Muscle of arm (tissue), 12 donors: ENCODE data around the gene GALNT9. TPM values are rescaled to one million over a fixed set of nuclear protein-coding genes. Genes with fewer than 3 reads are reported as not detected.

Source experiments
- DNase-seq: peaks from one replicate; pipeline ENCODE4 v3.0.0-alpha.2; 2013
- polyA plus RNA-seq, 12 donors: library from polyadenylated mRNA; unstranded; fragments of 120-200 nt; gene quantifications; one replicate each; pipeline ENCODE4 v1.2.1, GENCODE V29; 2013; ENCODE audit not compliant: insufficient read length in 12 of 12

The GALNT9 gene
- polyA plus RNA-seq, 12 donors: 0.75 to 10.6 (median 1.6) TPM; not detected in 2

GRCh38 chr12:132282031-132282949 is 47.1 kb downstream of the GALNT9 start:
- no peak for DNase-seq

DNA sequence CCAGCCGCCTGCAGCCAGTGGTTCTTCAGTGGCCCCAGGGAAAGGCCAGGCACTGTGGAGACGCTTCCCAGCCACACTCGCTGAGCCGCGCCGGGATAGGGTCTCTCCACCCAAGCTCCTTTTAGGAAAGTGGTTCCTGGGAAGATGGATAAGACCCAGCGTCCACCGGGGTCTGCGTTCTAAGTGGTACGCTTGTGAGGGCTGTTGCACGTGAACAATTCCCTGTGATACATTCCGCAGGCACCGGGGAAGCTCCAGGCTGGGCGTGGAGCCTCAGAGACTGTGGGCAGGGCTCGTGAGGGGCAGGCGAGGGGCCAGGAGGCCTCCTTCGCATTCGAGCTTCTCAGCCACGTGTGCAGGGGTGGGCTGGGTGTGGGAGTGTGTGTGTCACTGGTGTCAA is 48.4 kb downstream of the GALNT9 start:
- DNase-seq: no peak

- no peak for DNase-seq
These were observed 49.0 kb downstream of the GALNT9 start for GRCh38 chr12:132280406-132280805.

DNA sequence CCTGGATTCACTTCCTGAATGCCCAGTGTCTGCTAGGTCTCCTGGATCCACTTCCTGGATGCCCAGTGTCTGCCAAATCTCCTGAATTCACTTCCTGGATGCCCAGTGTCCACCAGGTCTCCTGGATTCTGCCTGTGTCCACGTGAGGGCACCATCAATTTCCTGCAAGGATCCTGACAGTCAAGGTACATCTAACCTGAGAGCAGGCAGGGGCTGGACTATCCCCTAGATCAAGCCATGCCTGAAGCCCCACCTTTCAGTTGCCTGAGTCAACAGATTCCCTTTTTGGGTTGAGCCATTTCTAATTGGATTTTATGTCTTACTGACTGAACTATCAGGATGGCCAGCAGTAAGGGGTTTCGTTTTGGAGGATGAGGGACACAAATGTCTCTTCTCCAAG is 49.5 kb downstream of the GALNT9 start:
- no peak for DNase-seq

DNA sequence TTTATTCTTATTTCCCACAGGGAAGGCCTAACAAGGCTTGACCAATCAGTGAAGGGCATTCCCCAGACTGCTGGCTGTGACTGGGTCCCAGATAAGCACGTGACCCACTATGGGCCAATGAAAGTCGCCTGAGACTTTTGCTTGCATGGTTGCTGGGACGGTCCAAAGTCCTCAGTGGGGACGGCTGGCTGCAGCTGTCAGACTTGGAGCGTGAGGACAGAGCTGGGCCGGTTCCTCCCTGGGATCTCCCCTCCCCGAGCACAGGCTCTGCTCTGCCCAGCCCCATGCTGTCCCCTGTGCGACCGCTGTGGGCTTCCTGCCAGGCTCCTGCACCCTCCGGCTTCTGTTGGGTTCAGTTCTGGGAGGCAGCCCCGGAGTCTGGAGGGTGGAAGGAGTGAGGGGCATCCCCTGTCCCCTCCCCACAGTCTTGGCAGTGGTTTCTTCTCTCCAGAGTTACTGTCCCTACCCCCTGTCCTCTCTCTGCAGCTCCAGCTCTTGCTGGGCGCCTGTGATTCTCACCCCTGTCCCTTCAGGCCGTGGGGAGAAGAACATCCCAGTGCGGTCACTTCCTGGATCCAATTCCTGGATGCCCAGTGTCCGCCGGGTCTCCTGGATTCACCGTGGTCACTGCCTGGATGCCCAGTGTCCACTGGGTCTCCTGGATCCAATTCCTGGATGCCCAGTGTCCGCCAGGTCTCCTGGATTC is 50.1 kb downstream of the GALNT9 start:
- DNase-seq: peak; percentile 86

GRCh38 chr12:132278401-132279183 is 50.8 kb downstream of the GALNT9 start:
- DNase-seq: no peak

GRCh38 chr12:132277949-132278348 is 51.4 kb downstream of the GALNT9 start:
- DNase-seq: no peak

DNA sequence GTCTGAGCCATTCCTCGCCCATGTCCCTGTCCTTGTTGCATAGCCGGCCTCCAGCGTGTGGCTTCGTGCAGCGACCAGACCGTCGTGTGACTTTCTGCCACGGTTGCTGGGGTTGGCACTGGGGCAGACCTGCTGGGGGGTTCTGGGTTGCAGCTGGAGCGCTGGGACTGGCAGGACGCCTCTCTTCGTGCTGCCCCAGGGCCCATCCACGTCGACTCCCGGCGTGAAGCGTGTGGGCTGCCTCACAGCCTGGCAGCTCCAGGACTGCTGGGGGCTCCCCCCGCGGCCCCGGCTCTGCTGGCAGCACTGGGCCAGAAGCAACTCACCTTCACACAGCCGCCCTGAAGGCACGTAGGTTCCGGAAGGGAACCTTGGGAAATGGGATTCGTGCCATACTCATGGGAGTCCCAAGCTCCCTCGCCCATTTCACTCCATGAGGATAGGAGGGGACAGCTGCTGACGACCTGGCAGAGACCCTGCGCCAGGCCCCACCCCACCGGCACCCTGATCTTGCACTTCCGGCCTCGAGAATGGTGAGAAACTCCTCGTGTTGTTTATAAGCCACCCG is 51.9 kb downstream of the GALNT9 start:
- DNase-seq: no peak

DNA sequence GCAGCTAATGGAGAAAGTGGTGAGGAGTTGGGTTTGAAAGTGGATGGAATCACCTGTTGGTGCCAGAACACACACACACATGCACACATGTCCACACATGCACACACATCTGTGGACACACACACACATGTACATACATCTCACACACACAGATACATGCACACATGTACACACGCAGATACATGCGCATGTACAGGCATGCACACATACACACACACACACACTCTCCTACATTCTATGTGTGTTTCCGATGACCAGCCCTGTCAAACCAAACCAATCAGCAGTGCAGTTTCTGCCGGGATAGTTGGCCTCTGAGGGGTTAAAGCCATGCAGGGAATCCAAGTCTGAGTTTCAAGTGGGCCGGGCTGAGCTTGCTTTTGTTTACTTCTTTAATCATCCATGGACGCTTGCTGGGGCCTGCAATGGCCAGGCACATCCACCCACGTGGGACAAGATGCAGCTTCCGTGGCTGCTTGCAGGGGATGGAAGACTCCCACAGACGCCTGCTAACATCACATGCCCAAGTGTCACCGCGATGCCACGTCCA is 52.5 kb downstream of the GALNT9 start:
- DNase-seq: no peak

GRCh38 chr12:132276066-132276826 is 53.1 kb downstream of the GALNT9 start:
- no peak for DNase-seq

GRCh38 chr12:132275631-132276030 is 53.8 kb downstream of the GALNT9 start:
- no peak for DNase-seq

GRCh38 chr12:132275110-132275531 is 54.3 kb downstream of the GALNT9 start:
- peak; percentile 70 for DNase-seq

DNA sequence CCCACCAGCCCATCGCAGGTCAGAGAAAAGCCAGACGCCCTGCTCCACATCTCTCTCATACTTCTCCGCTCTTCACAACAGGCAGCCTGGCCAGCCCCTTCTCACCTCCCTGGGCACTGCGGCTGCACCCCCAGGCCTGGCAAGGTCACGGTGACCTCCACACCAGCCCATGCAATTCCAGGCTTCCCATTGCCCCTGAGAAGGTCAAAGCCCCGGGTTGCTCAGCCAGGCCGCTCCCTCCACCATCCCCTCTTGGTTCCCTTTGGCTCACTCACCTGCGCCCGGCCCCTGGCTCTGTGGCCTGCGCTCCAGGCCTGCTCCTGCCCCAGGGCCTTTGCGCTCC is 55.4 kb downstream of the GALNT9 start:
- DNase-seq: no peak

GRCh38 chr12:132272711-132273110 is 56.7 kb downstream of the GALNT9 start:
- no peak for DNase-seq

DNA sequence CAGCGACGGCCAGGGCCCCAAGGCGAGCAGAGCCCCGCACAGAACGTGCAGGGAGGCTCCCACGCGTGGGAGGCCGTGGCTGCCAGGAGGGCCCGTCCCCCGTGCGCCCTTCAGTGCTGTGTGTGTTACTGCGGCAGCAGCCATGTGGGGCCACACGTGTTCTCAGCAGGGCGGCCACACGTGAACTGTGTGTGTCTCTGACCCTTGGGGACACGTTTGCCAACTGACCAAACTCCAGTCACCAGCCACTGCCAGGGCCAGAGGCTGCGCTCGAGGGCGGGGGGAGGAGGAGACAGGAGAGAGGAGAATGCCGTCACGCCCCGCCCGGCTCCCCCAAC is 57.7 kb downstream of the GALNT9 start:
- no peak for DNase-seq

DNA sequence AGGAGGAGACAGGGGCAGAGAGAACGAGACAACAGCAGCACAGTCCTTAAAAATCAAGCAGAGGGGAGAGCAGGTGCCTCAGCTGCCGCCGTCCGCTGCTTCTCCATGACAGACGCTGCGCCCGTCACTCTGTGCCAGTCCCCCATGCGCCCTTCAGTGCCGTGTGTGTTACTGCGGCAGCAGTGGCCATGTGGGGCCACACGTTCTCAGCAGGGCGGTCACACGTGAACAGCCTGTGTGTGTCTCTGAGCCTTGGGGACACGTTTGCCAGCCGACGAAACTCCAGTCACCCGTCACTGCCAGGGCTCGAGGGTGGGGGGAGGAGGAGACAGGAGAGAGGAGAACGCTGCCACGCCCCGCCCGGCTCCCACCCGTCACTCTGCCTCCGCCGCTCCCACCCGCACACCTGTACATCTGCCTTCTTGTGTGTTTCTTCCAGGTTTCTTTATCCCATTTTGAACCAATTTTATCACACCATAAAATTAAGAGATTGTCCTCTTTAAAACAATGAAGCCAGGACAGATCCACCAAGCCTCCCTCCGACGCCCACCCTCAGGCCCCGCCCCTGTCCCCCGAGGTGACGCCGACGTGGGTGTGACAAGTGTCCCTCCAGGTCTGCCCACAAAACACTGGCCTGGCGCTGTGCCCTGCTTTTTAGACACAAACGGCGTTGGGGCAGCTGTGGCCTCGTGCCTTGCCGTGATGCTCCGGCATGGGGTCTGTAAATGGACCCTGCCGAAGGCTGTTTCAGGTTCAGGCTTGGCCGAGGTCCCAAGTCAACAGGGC is 58.2 kb downstream of the GALNT9 start:
- DNase-seq: no peak

- no peak for DNase-seq
These were observed 58.9 kb downstream of the GALNT9 start for GRCh38 chr12:132270516-132270915.

GRCh38 chr12:132269271-132269968 is 60.0 kb downstream of the GALNT9 start:
- no peak for DNase-seq

GRCh38 chr12:132268674-132269073 is 60.7 kb downstream of the GALNT9 start:
- DNase-seq: peak; percentile 65

DNA sequence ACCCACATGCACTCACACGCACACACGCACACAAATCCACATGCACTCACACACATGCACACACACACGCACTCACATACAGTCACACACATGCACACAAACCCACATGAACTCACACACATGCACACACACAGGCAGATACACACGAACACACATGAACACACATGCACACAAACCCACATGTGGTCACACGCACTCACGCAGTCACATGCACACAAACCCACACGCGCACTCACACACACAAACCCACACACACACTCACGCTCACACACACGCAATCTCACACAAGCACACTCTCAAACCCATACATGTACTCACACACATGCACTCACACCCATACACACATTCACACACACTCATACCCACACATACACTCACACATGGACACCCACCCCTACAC is 61.5 kb downstream of the GALNT9 start:
- no peak for DNase-seq
